ENCODE measurements around the gene CACNA1I. TPM values are rescaled to one million over a fixed set of nuclear protein-coding genes. Genes with fewer than 3 reads are reported as not detected.

CACNA1I gene
- total RNA-seq, 2 experiments from 2014 or later = 29.2 to 30.1 TPM

DNA sequence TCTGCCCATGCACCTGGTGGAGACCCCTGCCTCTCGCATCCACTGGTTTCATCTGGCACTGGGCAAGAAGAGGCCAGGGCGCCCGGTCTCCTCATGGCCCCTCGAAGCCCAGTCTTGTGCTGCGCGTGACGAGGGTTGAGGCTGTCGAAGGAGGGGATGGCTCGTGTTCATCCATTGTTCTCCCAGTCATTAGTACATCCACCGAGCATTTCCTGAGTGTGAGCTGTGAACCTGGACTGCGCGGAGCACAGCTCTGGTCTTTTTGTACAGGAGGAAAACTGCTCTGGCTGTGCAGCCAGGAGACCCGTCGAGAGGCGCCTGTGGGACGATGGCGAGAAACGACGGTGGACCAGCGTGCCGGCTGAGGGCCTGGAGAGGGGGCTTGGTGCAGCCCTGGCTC is 6.8 kb downstream of the CACNA1I start:
- no peaks in the 10 kb centered on the region for H3K36me3 Mint-ChIP-seq (ENCODE audit: low read depth)
- no peak overlapping the region for H3K4me3 Mint-ChIP-seq
- no peak for ATAC-seq (ENCODE audit: poor library complexity)
- H3K4me1 Mint-ChIP-seq (ENCODE audit: low read depth) = no peaks in the 10 kb centered on the region
- DNase-seq = no peak
- no peak overlapping the region for H3K27ac Mint-ChIP-seq
- H3K9me3 ChIP-seq (ENCODE audit: control insufficient read depth in 1 of 2, insufficient read depth in 1 of 2, low read length in 2 of 2) = no peaks in the 10 kb centered on the region
- H3K4me3 ChIP-seq (ENCODE audit: low read length) = no peak overlapping the region
- no peaks in the 10 kb centered on the region for H3K4me1 ChIP-seq (ENCODE audit: insufficient read depth, low read length)
- intact Hi-C loops (cut with DNase I, micrococcal nuclease) = no loop called here
- no peaks in the 10 kb centered on the region for H3K9me3 Mint-ChIP-seq
- H3K27ac ChIP-seq (ENCODE audit: low read depth in 1 of 2, low read length in 2 of 2) = no peak overlapping the region
- H3K36me3 ChIP-seq (ENCODE audit: insufficient read depth, low read length) = no peaks in the 10 kb centered on the region
- H3K27me3 ChIP-seq (ENCODE audit: control insufficient read depth in 1 of 2, insufficient read depth in 2 of 2, low read length in 2 of 2) = peaks cover 0 to 2% of the 10 kb centered on the region in 2 experiments
- TF ChIP-seq CTCF (IDR thresholded peaks at IDR 0.05) = no peak
- ChIA-PET CTCF (no interaction called here), POLR2A (no interaction called here)
- peaks cover 3% of the 10 kb centered on the region for H3K27me3 Mint-ChIP-seq

GRCh38 chr22:39577900-39578299 is 7.3 kb downstream of the CACNA1I start:
- no peaks in the 10 kb centered on the region for H3K36me3 Mint-ChIP-seq (ENCODE audit: low read depth)
- H3K9me3 ChIP-seq (ENCODE audit: control insufficient read depth in 1 of 2, insufficient read depth in 1 of 2, low read length in 2 of 2) = no peaks in the 10 kb centered on the region
- no peak overlapping the region for H3K27ac ChIP-seq (ENCODE audit: low read depth in 1 of 2, low read length in 2 of 2)
- TF ChIP-seq CTCF (IDR thresholded peaks at IDR 0.05) = no peak
- DNase-seq = no peak
- H3K27me3 ChIP-seq (ENCODE audit: control insufficient read depth in 1 of 2, insufficient read depth in 2 of 2, low read length in 2 of 2) = peaks cover 0 to 2% of the 10 kb centered on the region in 2 experiments
- no peak overlapping the region for H3K4me3 Mint-ChIP-seq
- CTCF ChIA-PET = no interaction called here
- peaks cover 3% of the 10 kb centered on the region for H3K27me3 Mint-ChIP-seq
- H3K9me3 Mint-ChIP-seq = no peaks in the 10 kb centered on the region
- POLR2A ChIA-PET = no interaction called here
- no peaks in the 10 kb centered on the region for H3K36me3 ChIP-seq (ENCODE audit: insufficient read depth, low read length)
- no peaks in the 10 kb centered on the region for H3K4me1 Mint-ChIP-seq (ENCODE audit: low read depth)
- no peak for ATAC-seq (ENCODE audit: poor library complexity)
- H3K27ac Mint-ChIP-seq = no peak overlapping the region
- H3K4me3 ChIP-seq (ENCODE audit: low read length) = no peak overlapping the region
- intact Hi-C loops (cut with DNase I, micrococcal nuclease) = no loop called here
- no peaks in the 10 kb centered on the region for H3K4me1 ChIP-seq (ENCODE audit: insufficient read depth, low read length)

DNA sequence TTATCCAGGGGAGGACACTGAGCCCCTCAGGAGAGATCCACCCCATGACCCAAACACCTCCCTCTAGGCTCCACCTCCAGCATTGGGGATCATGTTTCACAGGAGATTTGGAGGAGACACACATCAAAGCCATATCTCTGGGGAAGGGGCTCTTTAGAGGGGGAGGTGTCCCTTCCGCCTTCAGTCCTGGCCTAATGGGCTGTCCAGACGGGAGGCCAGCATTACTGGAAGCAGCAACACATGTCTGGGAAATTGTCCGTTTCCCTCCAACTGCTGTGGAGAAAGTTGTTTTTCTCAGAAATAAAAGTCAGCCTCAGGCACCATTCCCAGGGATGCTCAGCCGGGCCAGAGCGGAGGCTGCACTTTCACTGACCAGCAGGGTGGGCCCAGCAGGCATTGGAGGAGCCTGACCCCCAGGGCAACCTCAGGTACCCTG is 9.5 kb downstream of the CACNA1I start:
- TF ChIP-seq CTCF (IDR thresholded peaks at IDR 0.05) = no peak
- DNase-seq (no peak), ATAC-seq (ENCODE audit: poor library complexity) (no peak)
- H3K27me3 ChIP-seq (ENCODE audit: control insufficient read depth in 1 of 2, insufficient read depth in 2 of 2, low read length in 2 of 2) = peaks cover 0 to 2% of the 10 kb centered on the region in 2 experiments
- Mint-ChIP-seq H3K27ac (no peak overlapping the region), H3K4me1 (ENCODE audit: low read depth) (no peaks in the 10 kb centered on the region), H3K36me3 (ENCODE audit: low read depth) (no peaks in the 10 kb centered on the region), H3K9me3 (no peaks in the 10 kb centered on the region), H3K4me3 (no peak overlapping the region), H3K27me3 (peaks cover 3% of the 10 kb centered on the region)
- no peaks in the 10 kb centered on the region for H3K4me1 ChIP-seq (ENCODE audit: insufficient read depth, low read length)
- H3K27ac ChIP-seq (ENCODE audit: low read depth in 1 of 2, low read length in 2 of 2) = no peak overlapping the region
- H3K36me3 ChIP-seq (ENCODE audit: insufficient read depth, low read length) = no peaks in the 10 kb centered on the region
- ChIA-PET POLR2A (no interaction called here), CTCF (no interaction called here)
- intact Hi-C loops (cut with DNase I, micrococcal nuclease) = no loop called here
- H3K9me3 ChIP-seq (ENCODE audit: control insufficient read depth in 1 of 2, insufficient read depth in 1 of 2, low read length in 2 of 2) = no peaks in the 10 kb centered on the region
- no peak overlapping the region for H3K4me3 ChIP-seq (ENCODE audit: low read length)
